Activated CD8-positive, alpha-beta memory T cell treated with anti-CD3 and anti-CD28 coated beads for 48 hours (primary cell): ENCODE measurements around the gene PIEZO2.
"Not testable (repeated sequence)": the region's sequence is repeated elsewhere in the genome, so short reads cannot be mapped to it uniquely, and the experiment has no call there.

ENCODE experiments used
- DNase-seq, 3 experiments: peaks; one replicate each; pipeline ENCODE4 v3.0.0-alpha.2; 2020; ENCODE audit warnings: low read depth in 2 of 3, low spot score in 2 of 3

Gene PIEZO2

GRCh38 chr18:10930076-10930475, 219.3 kb downstream of the PIEZO2 start:
- DNase-seq, result no peak

GRCh38 chr18:10928772-10929373, 220.5 kb downstream of the PIEZO2 start:
- DNase-seq, result no peak

GRCh38 chr18:10928011-10928771, 221.2 kb downstream of the PIEZO2 start:
- DNase-seq, result no peak

- no peak for DNase-seq
Observed at GRCh38 chr18:10927286-10927992, 221.9 kb downstream of the PIEZO2 start.

GRCh38 chr18:10926621-10927161, 222.7 kb downstream of the PIEZO2 start:
- no peak for DNase-seq

GRCh38 chr18:10924290-10924689, 225.1 kb downstream of the PIEZO2 start:
- DNase-seq, result no peak

GRCh38 chr18:10923551-10924070, 225.8 kb downstream of the PIEZO2 start:
- no peak for DNase-seq

GRCh38 chr18:10923141-10923540, 226.2 kb downstream of the PIEZO2 start:
- DNase-seq, result no peak

- DNase-seq, result not testable (repeated sequence)
Observed at GRCh38 chr18:10922712-10923111, 226.7 kb downstream of the PIEZO2 start.

GRCh38 chr18:10920309-10920708, 229.1 kb downstream of the PIEZO2 start:
- not testable (repeated sequence) for DNase-seq

- DNase-seq, result no peak
Observed at GRCh38 chr18:10919851-10920250, 229.5 kb downstream of the PIEZO2 start.

- DNase-seq, result no peak
Observed at GRCh38 chr18:10916865-10917264, 232.5 kb downstream of the PIEZO2 start.

- DNase-seq, result no peak
Observed at GRCh38 chr18:10916387-10916786, 233.0 kb downstream of the PIEZO2 start.

- DNase-seq, result not testable (repeated sequence)
Observed at GRCh38 chr18:10915748-10916147, 233.6 kb downstream of the PIEZO2 start.

GRCh38 chr18:10914610-10915009, 234.8 kb downstream of the PIEZO2 start:
- not testable (repeated sequence) for DNase-seq

GRCh38 chr18:10913919-10914318, 235.4 kb downstream of the PIEZO2 start:
- DNase-seq, result no peak

- no peak for DNase-seq
Observed at GRCh38 chr18:10912790-10913545, 236.4 kb downstream of the PIEZO2 start.

GRCh38 chr18:10909724-10910123, 239.6 kb downstream of the PIEZO2 start:
- DNase-seq, result no peak

- DNase-seq, result no peak
Observed at GRCh38 chr18:10908760-10909159, 240.6 kb downstream of the PIEZO2 start.

- DNase-seq, result no peak
Observed at GRCh38 chr18:10907749-10908148, 241.6 kb downstream of the PIEZO2 start.

GRCh38 chr18:10901329-10901728, 248.0 kb downstream of the PIEZO2 start:
- DNase-seq, result no peak
